ENCODE results near the gene ARL2.
A peak's percentile ranks its signal among the peaks of the same experiment; 100 is the strongest.

ARL2 gene

DNA sequence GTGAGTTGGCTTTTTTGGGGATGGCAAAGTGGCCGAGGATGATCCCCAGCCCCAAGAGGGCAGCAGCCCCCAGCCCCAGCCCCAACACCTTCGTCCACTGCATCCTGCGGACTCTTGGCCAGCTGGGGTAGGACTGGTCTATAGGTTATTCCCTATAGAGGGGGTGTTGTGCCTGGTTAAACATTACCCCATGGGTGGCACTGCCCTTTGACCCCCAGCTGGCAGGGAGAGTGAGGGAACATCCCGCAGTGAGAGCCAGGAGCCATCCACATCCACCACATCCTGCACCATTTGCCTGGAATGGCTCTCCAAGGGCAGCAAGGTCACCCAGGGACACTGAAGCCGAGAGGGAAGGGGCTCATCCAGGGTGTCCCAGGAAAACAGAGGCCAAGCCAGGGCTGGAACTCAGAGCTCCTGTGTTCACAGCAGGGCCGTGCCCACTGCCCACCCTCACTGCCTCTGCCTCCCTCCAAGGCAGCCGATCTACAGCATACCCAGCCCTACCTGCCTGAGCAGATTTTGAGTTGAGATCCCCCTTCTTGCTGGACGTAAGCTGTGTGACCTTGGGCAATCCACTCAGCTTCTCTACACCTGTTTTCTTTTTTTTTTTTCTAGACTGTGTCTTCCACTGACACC is 44.6 kb downstream of the ARL2 start, which contains the start of gene NAALADL1:
Gene NAALADL1, minus strand, starts transcription at position 135 of the 636 bp plus-strand sequence. Its CDS starts 32 bp downstream, at position 103.
- Histone ChIP-seq H4K20me1 (ENCODE audit: insufficient read depth, low read length) (no peaks in the 10 kb centered on the region), H3K9ac (ENCODE audit: low read length) (no peak within 1 kb of the TSS), H3K4me3 (ENCODE audit: low read length) (no peak within 1 kb of the TSS), H3K4me2 (ENCODE audit: low read length) (no peak within 1 kb of the TSS), H3K79me2 (ENCODE audit: low read length) (no peaks in the 10 kb centered on the region), H3K4me1 (ENCODE audit: low read length) (peaks cover 43% of the 10 kb centered on the region), H3K27me3 (ENCODE audit: low read depth, low read length) (no peaks in the 10 kb centered on the region), H2AFZ (ENCODE audit: low read depth, low read length) (no peak within 1 kb of the TSS), H3K36me3 (replicated peaks; ENCODE audit: low read depth, low read length) (no peaks in the 10 kb centered on the region), H3K27ac (ENCODE audit: low read length) (no peak within 1 kb of the TSS), H3K9me3 (ENCODE audit: insufficient read depth, low read length) (no peaks in the 10 kb centered on the region)
- TF ChIP-seq EZH2phosphoT487 (IDR thresholded peaks at IDR 0.05; ENCODE audit: low read depth), result no peak
- TF ChIP-seq, protein P1, sequence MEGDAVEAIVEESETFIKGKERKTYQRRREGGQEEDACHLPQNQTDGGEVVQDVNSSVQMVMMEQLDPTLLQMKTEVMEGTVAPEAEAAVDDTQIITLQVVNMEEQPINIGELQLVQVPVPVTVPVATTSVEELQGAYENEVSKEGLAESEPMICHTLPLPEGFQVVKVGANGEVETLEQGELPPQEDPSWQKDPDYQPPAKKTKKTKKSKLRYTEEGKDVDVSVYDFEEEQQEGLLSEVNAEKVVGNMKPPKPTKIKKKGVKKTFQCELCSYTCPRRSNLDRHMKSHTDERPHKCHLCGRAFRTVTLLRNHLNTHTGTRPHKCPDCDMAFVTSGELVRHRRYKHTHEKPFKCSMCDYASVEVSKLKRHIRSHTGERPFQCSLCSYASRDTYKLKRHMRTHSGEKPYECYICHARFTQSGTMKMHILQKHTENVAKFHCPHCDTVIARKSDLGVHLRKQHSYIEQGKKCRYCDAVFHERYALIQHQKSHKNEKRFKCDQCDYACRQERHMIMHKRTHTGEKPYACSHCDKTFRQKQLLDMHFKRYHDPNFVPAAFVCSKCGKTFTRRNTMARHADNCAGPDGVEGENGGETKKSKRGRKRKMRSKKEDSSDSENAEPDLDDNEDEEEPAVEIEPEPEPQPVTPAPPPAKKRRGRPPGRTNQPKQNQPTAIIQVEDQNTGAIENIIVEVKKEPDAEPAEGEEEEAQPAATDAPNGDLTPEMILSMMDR (IDR thresholded peaks at IDR 0.05; ENCODE audit: low read depth, low read length), result no peak

DNA sequence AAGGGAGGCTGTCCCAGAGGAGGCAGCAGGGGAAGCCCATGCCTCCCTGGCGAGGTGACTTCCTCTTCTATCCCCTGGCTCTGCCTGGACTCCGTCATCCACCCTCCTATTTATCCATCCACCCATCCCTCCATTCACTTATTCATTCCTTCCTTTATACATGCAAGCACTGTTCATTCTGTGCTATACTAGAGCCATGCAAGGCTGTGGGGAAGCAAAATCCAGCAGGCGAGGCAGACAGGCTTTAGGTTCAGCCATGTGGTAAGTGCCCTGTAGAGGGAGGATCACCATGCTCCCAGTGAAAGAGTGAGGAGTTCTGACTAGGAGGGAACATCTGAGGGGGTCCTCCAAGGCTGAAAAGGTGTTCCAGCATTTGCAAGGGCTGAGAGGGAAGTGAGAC is 45.6 kb downstream of the ARL2 start:
- TF ChIP-seq, protein P1 (IDR thresholded peaks at IDR 0.05; ENCODE audit: low read depth, low read length), result no peak
- no peak for TF ChIP-seq EZH2phosphoT487 (IDR thresholded peaks at IDR 0.05; ENCODE audit: low read depth)
- Histone ChIP-seq H3K27me3 (ENCODE audit: low read depth, low read length) (no peaks in the 10 kb centered on the region), H3K4me2 (ENCODE audit: low read length) (no peak overlapping the region), H3K4me1 (ENCODE audit: low read length) (peaks cover 33% of the 10 kb centered on the region), H3K9me3 (ENCODE audit: insufficient read depth, low read length) (no peaks in the 10 kb centered on the region), H4K20me1 (ENCODE audit: insufficient read depth, low read length) (no peaks in the 10 kb centered on the region), H3K36me3 (replicated peaks; ENCODE audit: low read depth, low read length) (no peaks in the 10 kb centered on the region), H3K9ac (ENCODE audit: low read length) (no peak overlapping the region), H3K27ac (ENCODE audit: low read length) (no peak overlapping the region), H3K4me3 (ENCODE audit: low read length) (no peak overlapping the region), H2AFZ (ENCODE audit: low read depth, low read length) (no peak overlapping the region), H3K79me2 (ENCODE audit: low read length) (no peaks in the 10 kb centered on the region)

DNA sequence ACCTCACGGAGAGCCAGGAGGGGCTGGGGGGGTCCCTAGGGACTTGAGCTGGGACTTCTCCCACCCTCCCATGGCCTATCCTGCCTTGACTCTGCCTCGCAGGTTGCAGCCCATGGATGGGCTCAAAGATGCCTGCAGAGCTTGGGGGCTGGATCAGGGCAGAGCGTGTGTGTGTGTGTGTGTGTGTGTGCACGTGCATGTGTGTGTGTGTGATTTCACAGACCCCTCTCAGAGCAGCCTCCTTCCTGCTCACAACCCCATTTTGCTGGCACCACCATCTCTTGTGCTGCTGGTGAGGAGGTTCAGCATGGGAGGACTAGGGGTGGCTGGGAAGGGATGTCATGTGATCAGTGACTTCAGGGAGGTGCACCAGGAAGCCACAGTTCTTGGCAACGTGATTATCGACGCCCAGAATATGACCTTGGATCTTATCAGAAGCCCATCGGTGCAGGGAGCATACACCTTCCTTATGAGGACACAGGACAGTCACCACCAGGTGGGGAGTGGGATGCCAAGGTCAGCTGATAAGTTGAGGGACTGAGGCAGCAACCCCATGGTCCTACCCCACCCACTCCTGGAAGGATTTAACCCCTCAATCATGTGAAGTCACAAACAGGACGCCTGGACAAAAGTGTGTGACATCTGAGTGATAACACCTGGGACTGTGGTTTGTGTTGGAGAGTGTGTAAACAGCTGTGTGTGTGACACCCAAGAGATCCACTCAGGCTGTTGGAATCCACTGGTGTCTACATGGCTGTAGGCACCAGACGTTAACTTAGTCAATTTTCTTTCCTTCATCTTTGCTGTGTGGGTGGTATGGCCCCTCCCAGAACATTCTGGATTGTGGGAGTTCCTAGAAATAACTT is 46.2 kb downstream of the ARL2 start:
- no peak overlapping the region for H3K4me3 ChIP-seq (ENCODE audit: low read length)
- no peaks in the 10 kb centered on the region for H3K79me2 ChIP-seq (ENCODE audit: low read length)
- H2AFZ ChIP-seq (ENCODE audit: low read depth, low read length), result no peak overlapping the region
- H3K9me3 ChIP-seq (ENCODE audit: insufficient read depth, low read length), result no peaks in the 10 kb centered on the region
- H3K27ac ChIP-seq (ENCODE audit: low read length), result no peak overlapping the region
- peaks cover 27% of the 10 kb centered on the region for H3K4me1 ChIP-seq (ENCODE audit: low read length)
- H3K4me2 ChIP-seq (ENCODE audit: low read length), result no peak overlapping the region
- no peaks in the 10 kb centered on the region for H3K27me3 ChIP-seq (ENCODE audit: low read depth, low read length)
- no peaks in the 10 kb centered on the region for H3K36me3 ChIP-seq (replicated peaks; ENCODE audit: low read depth, low read length)
- no peaks in the 10 kb centered on the region for H4K20me1 ChIP-seq (ENCODE audit: insufficient read depth, low read length)
- H3K9ac ChIP-seq (ENCODE audit: low read length), result no peak overlapping the region
- TF ChIP-seq, protein P1 (IDR thresholded peaks at IDR 0.05; ENCODE audit: low read depth, low read length), result no peak
- TF ChIP-seq EZH2phosphoT487 (IDR thresholded peaks at IDR 0.05; ENCODE audit: low read depth), result no peak

DNA sequence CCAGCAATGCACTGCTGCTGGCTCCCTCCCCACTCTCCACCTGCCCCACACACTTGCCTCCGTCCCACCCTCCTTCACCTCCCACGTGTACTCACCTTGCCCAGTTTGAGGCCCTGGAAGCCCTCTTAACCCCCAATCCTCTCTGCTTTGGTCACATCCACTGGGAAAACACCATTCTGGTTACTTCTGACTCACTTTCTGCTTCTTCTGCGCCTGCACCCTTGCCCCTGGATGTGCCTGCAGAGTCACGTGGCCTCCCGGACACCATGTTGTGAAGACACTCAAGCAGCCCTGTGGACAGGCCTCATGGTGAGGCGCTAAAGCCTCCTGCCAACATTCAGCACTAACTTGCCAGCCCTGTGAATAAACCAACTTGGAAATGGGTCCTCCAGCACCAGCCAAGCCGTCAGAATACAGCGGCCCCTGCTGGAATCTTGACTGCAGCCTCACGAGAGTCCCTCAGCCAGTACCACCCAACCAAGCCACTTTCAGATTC is 47.0 kb downstream of the ARL2 start:
- no peaks in the 10 kb centered on the region for H3K36me3 ChIP-seq (replicated peaks; ENCODE audit: low read depth, low read length)
- H4K20me1 ChIP-seq (ENCODE audit: insufficient read depth, low read length), result no peaks in the 10 kb centered on the region
- no peaks in the 10 kb centered on the region for H3K79me2 ChIP-seq (ENCODE audit: low read length)
- H3K9me3 ChIP-seq (ENCODE audit: insufficient read depth, low read length), result no peaks in the 10 kb centered on the region
- H3K27me3 ChIP-seq (ENCODE audit: low read depth, low read length), result no peaks in the 10 kb centered on the region
- H3K4me1 ChIP-seq (ENCODE audit: low read length), result peaks cover 19% of the 10 kb centered on the region
- no peak overlapping the region for H3K9ac ChIP-seq (ENCODE audit: low read length)
- TF ChIP-seq, protein P1 (IDR thresholded peaks at IDR 0.05; ENCODE audit: low read depth, low read length), result peak; percentile 71
- no peak for TF ChIP-seq EZH2phosphoT487 (IDR thresholded peaks at IDR 0.05; ENCODE audit: low read depth)
- H3K4me2 ChIP-seq (ENCODE audit: low read length), result peak overlapping the region; percentile 19; the same call in 1 of the 2 replicates
- no peak overlapping the region for H3K4me3 ChIP-seq (ENCODE audit: low read length)
- H3K27ac ChIP-seq (ENCODE audit: low read length), result no peak overlapping the region
- peak overlapping the region; percentile 64; the same call in 1 of the 2 replicates for H2AFZ ChIP-seq (ENCODE audit: low read depth, low read length)

All from OCI-LY3 (cell line).